Measurements from ENCODE around the gene TEDC2. TPM values are rescaled to one million over a fixed set of nuclear protein-coding genes. Genes with fewer than 3 reads are reported as not detected.

The TEDC2 gene
- polyA plus RNA-seq, 1 of the 3 experiments (the other 2 are of a cell fraction) = 15.6 TPM

- WGBS (ENCODE audit: low lambda C conversion rate) = 94% methylated on average over 11 of the region's 11 CpGs
- Histone ChIP-seq H4K20me1 (ENCODE audit: insufficient read depth) (no peaks in the 10 kb centered on the region), H3K4me2 (no peak overlapping the region), H2AFZ (ENCODE audit: low read depth) (no peak overlapping the region), H3K9me2 (no peaks in the 10 kb centered on the region), H3K4me1 (ENCODE audit: control insufficient read depth in 1 of 2, insufficient read depth in 2 of 2, low read depth in 1 of 2, low read length in 1 of 2) (no peaks in the 10 kb centered on the region), H3K36me3 (replicated peaks in 1 of 2; ENCODE audit: control insufficient read depth in 1 of 2, insufficient read depth in 2 of 2, low read length in 1 of 2) (peaks cover 13 to 40% of the 10 kb centered on the region in 2 experiments), H3K27me3 (ENCODE audit: insufficient read depth) (no peaks in the 10 kb centered on the region), H3K79me2 (ENCODE audit: insufficient read depth) (peaks cover 12% of the 10 kb centered on the region; the same call in 1 of the 2 replicates), H3F3A (replicated peaks; ENCODE audit: insufficient read depth) (peaks cover 8% of the 10 kb centered on the region), H3K4me3 (ENCODE audit: low read depth in 2 of 2, low read length in 1 of 2) (no peak overlapping the region), H3K9me3 (no peaks in the 10 kb centered on the region), H3K27ac (ENCODE audit: low read depth in 2 of 2, low read length in 1 of 2) (no peak overlapping the region), H3K9ac (no peak overlapping the region)
- ChIA-PET POLR2A (no interaction called here), CTCF (no interaction called here)
- TF ChIP-seq NFIC (IDR thresholded peaks at IDR 0.05; ENCODE audit: borderline replicate concordance) = no peak
- TF ChIP-seq REST (IDR thresholded peaks at IDR 0.05; ENCODE audit: low read depth, low read length) = no peak
- no peak for DNase-seq
Observed at GRCh38 chr16:2447920-2448583, 11.9 kb upstream of the TEDC2 start.

- CTCF ChIA-PET = interaction anchor here (1.2 kb wide), 1 partner anchor 109 kb away, joined by 3 read pairs; the partner anchor contains the start of gene ABCA3
- no peak overlapping the region for H3K4me3 ChIP-seq (ENCODE audit: low read depth in 2 of 2, low read length in 1 of 2)
- H3K79me2 ChIP-seq (ENCODE audit: insufficient read depth) = peaks cover 12% of the 10 kb centered on the region; the same call in 1 of the 2 replicates
- no peak for DNase-seq
- TF ChIP-seq USF2 (IDR thresholded peaks at IDR 0.05; ENCODE audit: borderline replicate concordance, low read depth, low read length) (no peak), PBX3 (IDR thresholded peaks at IDR 0.05) (no peak), EP300 (IDR thresholded peaks at IDR 0.05; ENCODE audit: borderline replicate concordance in 1 of 2, low read depth in 1 of 2, low read length in 1 of 2) (no peak), YY1 (IDR thresholded peaks at IDR 0.05; ENCODE audit: low read depth) (no peak), SMC3 (IDR thresholded peaks at IDR 0.05; ENCODE audit: low read depth, low read length) (no peak), MAX (IDR thresholded peaks at IDR 0.05; ENCODE audit: low read depth) (no peak)
- no peak overlapping the region for H2AFZ ChIP-seq (ENCODE audit: low read depth)
- H4K20me1 ChIP-seq (ENCODE audit: insufficient read depth) = no peaks in the 10 kb centered on the region
- peaks cover 8% of the 10 kb centered on the region for H3F3A ChIP-seq (replicated peaks; ENCODE audit: insufficient read depth)
- 96% methylated on average over 24 of the region's 25 CpGs for WGBS (ENCODE audit: low lambda C conversion rate)
- H3K4me2 ChIP-seq = no peak overlapping the region
- no peaks in the 10 kb centered on the region for H3K9me2 ChIP-seq
- peaks cover 11 to 43% of the 10 kb centered on the region in 2 experiments for H3K36me3 ChIP-seq (replicated peaks in 1 of 2; ENCODE audit: control insufficient read depth in 1 of 2, insufficient read depth in 2 of 2, low read length in 1 of 2)
- no peaks in the 10 kb centered on the region for H3K9me3 ChIP-seq
- H3K27ac ChIP-seq (ENCODE audit: low read depth in 2 of 2, low read length in 1 of 2) = no peak overlapping the region
- POLR2A ChIA-PET = no interaction called here
- H3K9ac ChIP-seq = no peak overlapping the region
- no peaks in the 10 kb centered on the region for H3K27me3 ChIP-seq (ENCODE audit: insufficient read depth)
- H3K4me1 ChIP-seq (ENCODE audit: control insufficient read depth in 1 of 2, insufficient read depth in 2 of 2, low read depth in 1 of 2, low read length in 1 of 2) = no peaks in the 10 kb centered on the region
Observed at GRCh38 chr16:2449118-2449517, 10.8 kb upstream of the TEDC2 start.
